Endothelial cell of umbilical vein (primary cell): ENCODE data around the gene RASGRF2. TPM values are rescaled to one million over a fixed set of nuclear protein-coding genes. Genes with fewer than 3 reads are reported as not detected.

ENCODE experiments used
- BruUV-seq: library from RNA; stranded (reverse); fragments of 400-500 nt; replicated peaks from 2 replicates; lab custom pipeline; 2021; lab: Mats Ljungman, UMichigan
- CTCF ChIA-PET: fragments of 300-600, 350-600 bp; sonication (Branson Sonifier 250); formaldehyde crosslinking; loops from one replicate; lab custom pipeline; 2021; ENCODE audit warnings: antibody characterized with exemption, inconsistent platforms; lab: Charles Lee
- POLR2A ChIA-PET: fragments of 300-600, 350-600 bp; sonication (Branson Sonifier 250); formaldehyde crosslinking; loops from one replicate; lab custom pipeline; 2021; ENCODE audit warnings: antibody characterized with exemption, inconsistent platforms; lab: Charles Lee
- DNase-seq: peaks from one replicate; pipeline ENCODE4 v3.0.0-alpha.2; 2011; ENCODE audit warnings: low read depth, low spot score
- FAIRE-seq: peaks from 2 replicates; lab custom pipeline; 2011; peaks lifted over from hg19 to GRCh38; lab: Jason Lieb, UNC
- H2AFZ ChIP-seq: 2 replicates; pipeline ENCODE4 v1.6.0; 2012; ENCODE audit warnings: low read depth, low read length, control low read depth, inconsistent platforms
- H3K27ac ChIP-seq: 2 replicates; pipeline ENCODE4 v1.5.1; 2011; ENCODE audit warnings: low read depth, mild to moderate bottlenecking, control low read depth, low read length, moderate library complexity; ENCODE audit not compliant: insufficient read depth
- H3K27me3 ChIP-seq, 2 experiments: 2 replicates each; pipeline versions ENCODE4 v1.6.0 to v1.6.1; 2011; ENCODE audit warnings: low read length in 2 of 2, mixed read lengths in 1 of 2; ENCODE audit not compliant: control insufficient read depth in 2 of 2, insufficient read depth in 2 of 2
- H3K36me3 ChIP-seq, 2 experiments: 2 replicates in 1 of 2; 3 replicates in 1 of 2; pipeline ENCODE4 v1.5.1; 2011; ENCODE audit warnings: low read length in 2 of 2, mild to moderate bottlenecking in 1 of 2, moderate library complexity in 1 of 2; ENCODE audit not compliant: control insufficient read depth in 2 of 2, insufficient read depth in 2 of 2; ENCODE audit errors: extremely low read depth in 1 of 2
- H3K4me1 ChIP-seq: 3 replicates; pipeline ENCODE4 v1.5.1; 2011; ENCODE audit warnings: mild to moderate bottlenecking, low read length; ENCODE audit not compliant: control insufficient read depth, insufficient read depth; ENCODE audit errors: extremely low read depth
- H3K4me2 ChIP-seq: 2 replicates; pipeline ENCODE4 v1.6.1; 2011; ENCODE audit warnings: low read length, control low read depth, mixed read lengths; ENCODE audit not compliant: insufficient read depth
- H3K4me3 ChIP-seq, 3 experiments: fragments of 200-600 bp in 1 of 3; sonication (generic), shearing (Covaris generic) in 1 of 3; replicated peaks in 1 of 3; 2 replicates each; pipeline ENCODE4 v1.5.1; 2011 to 2016; ENCODE audit warnings: control low read depth in 3 of 3, low read length in 3 of 3, mild to moderate bottlenecking in 2 of 3, inconsistent platforms in 1 of 3, low read depth in 1 of 3, moderate library complexity in 1 of 3; ENCODE audit not compliant: insufficient read depth in 1 of 3
- H3K79me2 ChIP-seq: 2 replicates; pipeline ENCODE4 v1.6.0; 2012; ENCODE audit warnings: low read length, inconsistent platforms; ENCODE audit not compliant: control insufficient read depth, insufficient read depth
- H3K9ac ChIP-seq: replicated peaks from 2 replicates; pipeline ENCODE3; 2011; ENCODE audit warnings: low read length, control low read depth; ENCODE audit not compliant: insufficient read depth; ENCODE audit errors: extremely low read depth
- H3K9me1 ChIP-seq: replicated peaks from 3 replicates; pipeline ENCODE4 v1.6.0; 2011; ENCODE audit warnings: mild to moderate bottlenecking, low read length; ENCODE audit not compliant: control insufficient read depth, insufficient read depth; ENCODE audit errors: extremely low read depth
- H3K9me3 ChIP-seq: replicated peaks from 2 replicates; pipeline ENCODE4 v1.5.1; 2012; ENCODE audit warnings: low read length, inconsistent platforms; ENCODE audit not compliant: control insufficient read depth, insufficient read depth
- H4K20me1 ChIP-seq: replicated peaks from 2 replicates; pipeline ENCODE3; 2011; ENCODE audit warnings: mild to moderate bottlenecking, low read length; ENCODE audit not compliant: control insufficient read depth, insufficient read depth; ENCODE audit errors: extremely low read depth
- EZH2 ChIP-seq: IDR thresholded peaks from 2 replicates; pipeline ENCODE4 v1.6.1; 2012; ENCODE audit warnings: borderline replicate concordance, low read depth, mild to moderate bottlenecking, moderate library complexity, low read length, inconsistent platforms; ENCODE audit not compliant: severe bottlenecking
- FOS ChIP-seq: IDR thresholded peaks from 2 replicates; pipeline ENCODE4 v1.6.1; 2011; ENCODE audit warnings: mild to moderate bottlenecking, low read length, moderate library complexity, borderline replicate concordance; ENCODE audit not compliant: insufficient read depth
- GATA2 ChIP-seq: IDR thresholded peaks from 2 replicates; pipeline ENCODE4 v1.7.0; 2011; ENCODE audit warnings: low read depth, mild to moderate bottlenecking, moderate library complexity, mixed read lengths, low read length; ENCODE audit not compliant: insufficient read length, insufficient read depth
- JUN ChIP-seq: IDR thresholded peaks from 2 replicates; pipeline ENCODE4 v1.6.1; 2011; ENCODE audit warnings: borderline replicate concordance, low read depth; ENCODE audit not compliant: insufficient read length, insufficient read depth
- MYC ChIP-seq: IDR thresholded peaks from one replicate; pipeline ENCODE4 v1.6.1; 2011; ENCODE audit warnings: mild to moderate bottlenecking, low read depth, low read length
- POLR2A ChIP-seq: IDR thresholded peaks from 2 replicates; pipeline ENCODE4 v1.6.1; 2012; ENCODE audit warnings: low read depth, mild to moderate bottlenecking, control low read depth, low read length
- POLR2AphosphoS5 ChIP-seq: IDR thresholded peaks from 2 replicates; pipeline ENCODE4 v1.6.1; 2012; ENCODE audit warnings: low read depth, mild to moderate bottlenecking, control low read depth, low read length, moderate library complexity; ENCODE audit not compliant: insufficient read depth
- dilution Hi-C: fragments of 300-500 bp; cut with MboI; formaldehyde crosslinking; loops from one replicate; pipeline ENCODE4 v1.15.0; 2019; ENCODE audit warnings: low sequenced_read_pairs; ENCODE audit not compliant: extremely low pct_ligation_motif_present
- intact Hi-C: fragments of 100-400 bp; cut with micrococcal nuclease; formaldehyde crosslinking; loops from one replicate; pipeline ENCODE4 v1.10.0; 2022
- polyA plus RNA-seq, 4 experiments: library from polyadenylated mRNA; depleted of rRNA in 3 of 4; stranded (reverse) in 3 of 4; unstranded in 1 of 4; fragments of >200 nt; gene quantifications; 2 replicates each; pipeline versions ENCODE4 v1.2.1 to v1.2.3, GENCODE V29; 2011 to 2012; ENCODE audit warnings: missing spikeins in 1 of 4
- total RNA-seq: library from RNA; stranded (reverse); gene quantifications from 2 replicates; pipeline ENCODE4 v1.2.3, GENCODE V29; 2021
- TF ChIP-seq, protein P1 (sequence below): IDR thresholded peaks from 2 replicates; pipeline ENCODE4 v1.6.1; 2011; ENCODE audit not compliant: insufficient read depth, insufficient read length
- TF ChIP-seq, protein P2 (sequence below), 2 donors: IDR thresholded peaks; 1 replicate in 1 of 2; 2 replicates in 1 of 2; pipeline ENCODE4 v1.5.1; 2011; ENCODE audit warnings: low read length in 2 of 2, mild to moderate bottlenecking in 2 of 2, moderate library complexity in 2 of 2, control low read depth in 1 of 2, inconsistent platforms in 1 of 2, low read depth in 1 of 2; ENCODE audit not compliant: insufficient read depth in 1 of 2; ENCODE audit errors: extremely low read depth in 1 of 2

The RASGRF2 gene
- total and polyA plus RNA-seq, 2 donors (not counting 3 experiments of a cell fraction or from before 2014, with no cell fraction given), result 0.41 to 4.0 TPM

DNA sequence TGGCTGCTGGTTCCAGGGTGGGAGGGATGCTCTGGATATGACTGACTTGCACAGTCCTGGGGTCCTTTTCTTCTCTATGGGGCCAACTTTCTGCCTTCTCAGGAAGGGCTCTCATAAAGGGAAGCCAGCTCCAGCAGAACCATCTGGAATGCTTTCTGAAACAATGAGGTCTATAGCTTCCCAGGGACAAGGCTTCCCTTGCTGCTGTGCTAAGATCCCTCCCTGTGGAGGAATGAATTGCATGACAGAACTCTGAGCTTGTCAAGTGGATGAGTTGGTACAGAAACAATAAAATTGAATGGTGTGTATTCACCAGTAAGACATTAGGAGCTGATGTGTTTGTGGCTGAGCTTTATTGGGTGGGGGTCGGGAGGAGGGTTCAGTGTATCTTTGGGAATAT lies 292.7 kb downstream of the RASGRF2 start:
- no TSS peak for BruUV-seq
- Histone ChIP-seq H2AFZ (no peak overlapping the region), H3K9me1 (no peaks in the 10 kb centered on the region), H4K20me1 (no peaks in the 10 kb centered on the region), H3K9ac (no peak overlapping the region), H3K4me1 (peaks cover 4% of the 10 kb centered on the region), H3K27me3 (no peaks in the 10 kb centered on the region), H3K36me3 (no peaks in the 10 kb centered on the region), H3K27ac (no peak overlapping the region), H3K79me2 (no peaks in the 10 kb centered on the region), H3K4me3 (no peak overlapping the region), H3K4me2 (no peak overlapping the region), H3K9me3 (no peaks in the 10 kb centered on the region)
- ChIA-PET POLR2A (no interaction called here), CTCF (interaction anchor here (1.0 to 1.8 kb wide), 2 partner anchors 13 to 912 kb away, joined by 3 to 4 read pairs; no protein-coding TSS in a partner anchor)
- TF ChIP-seq GATA2 (no peak), MYC (no peak), POLR2AphosphoS5 (no peak), EZH2 (no peak), JUN (no peak), FOS (no peak), POLR2A (no peak)
- TF ChIP-seq, protein P1, sequence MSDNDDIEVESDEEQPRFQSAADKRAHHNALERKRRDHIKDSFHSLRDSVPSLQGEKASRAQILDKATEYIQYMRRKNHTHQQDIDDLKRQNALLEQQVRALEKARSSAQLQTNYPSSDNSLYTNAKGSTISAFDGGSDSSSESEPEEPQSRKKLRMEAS, result no peak
- TF ChIP-seq, protein P2, sequence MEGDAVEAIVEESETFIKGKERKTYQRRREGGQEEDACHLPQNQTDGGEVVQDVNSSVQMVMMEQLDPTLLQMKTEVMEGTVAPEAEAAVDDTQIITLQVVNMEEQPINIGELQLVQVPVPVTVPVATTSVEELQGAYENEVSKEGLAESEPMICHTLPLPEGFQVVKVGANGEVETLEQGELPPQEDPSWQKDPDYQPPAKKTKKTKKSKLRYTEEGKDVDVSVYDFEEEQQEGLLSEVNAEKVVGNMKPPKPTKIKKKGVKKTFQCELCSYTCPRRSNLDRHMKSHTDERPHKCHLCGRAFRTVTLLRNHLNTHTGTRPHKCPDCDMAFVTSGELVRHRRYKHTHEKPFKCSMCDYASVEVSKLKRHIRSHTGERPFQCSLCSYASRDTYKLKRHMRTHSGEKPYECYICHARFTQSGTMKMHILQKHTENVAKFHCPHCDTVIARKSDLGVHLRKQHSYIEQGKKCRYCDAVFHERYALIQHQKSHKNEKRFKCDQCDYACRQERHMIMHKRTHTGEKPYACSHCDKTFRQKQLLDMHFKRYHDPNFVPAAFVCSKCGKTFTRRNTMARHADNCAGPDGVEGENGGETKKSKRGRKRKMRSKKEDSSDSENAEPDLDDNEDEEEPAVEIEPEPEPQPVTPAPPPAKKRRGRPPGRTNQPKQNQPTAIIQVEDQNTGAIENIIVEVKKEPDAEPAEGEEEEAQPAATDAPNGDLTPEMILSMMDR (IDR thresholded peaks at IDR 0.05; ENCODE audit: extremely low read depth in 1 of 2, insufficient read depth in 1 of 2, low read depth in 1 of 2, low read length in 2 of 2), result no peak
- DNase-seq (no peak), FAIRE-seq (no peak)
- intact Hi-C loops, result no loop called here
- dilution Hi-C loops, result no loop called here
